ENCODE measurements around the gene SERTAD3.
"Not testable (repeated sequence)": the region's sequence is repeated elsewhere in the genome, so short reads cannot be mapped to it uniquely, and the experiment has no call there.

Gene SERTAD3

DNA sequence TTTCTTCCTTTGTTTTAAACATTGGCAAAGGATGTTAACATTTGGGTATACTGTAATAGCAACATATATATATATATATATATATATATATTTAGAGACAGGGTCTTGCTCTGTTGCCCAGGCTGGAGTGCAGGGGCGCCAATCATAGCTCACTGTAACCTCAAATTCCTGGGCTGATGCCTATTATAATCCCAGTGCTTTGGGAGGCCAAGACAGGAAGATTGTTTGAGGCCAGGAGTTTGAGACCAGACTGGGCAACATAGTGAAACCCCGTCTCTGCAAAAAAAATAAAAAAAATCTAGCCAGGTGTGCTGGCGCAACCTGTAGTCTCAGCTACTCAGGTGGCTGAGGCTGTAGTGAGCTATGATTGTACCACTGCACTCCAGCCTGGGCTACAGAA lies 16.1 kb upstream of the SERTAD3 start:
- DNase-seq (ENCODE audit: extremely low spot score, insufficient read length, low read depth) (no peak), FAIRE-seq (no peak)

DNA sequence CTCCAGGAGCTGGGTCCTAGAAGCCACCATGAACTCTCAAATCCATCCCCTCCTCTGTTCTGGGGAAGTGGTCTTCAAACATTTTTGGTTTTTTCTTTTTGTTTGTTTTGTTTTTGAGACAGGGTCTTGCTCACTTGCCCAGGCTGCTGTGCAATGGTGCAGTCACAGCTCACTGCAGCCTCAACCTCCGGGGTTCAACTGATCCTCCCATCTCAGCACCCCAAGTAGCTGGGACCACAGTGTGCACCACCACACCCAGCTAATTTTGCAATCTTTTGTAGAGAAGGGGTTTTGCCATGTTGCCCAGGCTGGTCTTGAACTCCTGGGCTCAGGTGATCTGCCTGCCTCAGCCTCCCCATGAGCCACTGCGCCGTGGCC lies 14.5 kb upstream of the SERTAD3 start:
- DNase-seq (ENCODE audit: extremely low spot score, insufficient read length, low read depth), result no peak
- no peak for FAIRE-seq

GRCh38 chr19:40457953-40458596 lies 13.9 kb upstream of the SERTAD3 start:
- no peak for FAIRE-seq

DNA sequence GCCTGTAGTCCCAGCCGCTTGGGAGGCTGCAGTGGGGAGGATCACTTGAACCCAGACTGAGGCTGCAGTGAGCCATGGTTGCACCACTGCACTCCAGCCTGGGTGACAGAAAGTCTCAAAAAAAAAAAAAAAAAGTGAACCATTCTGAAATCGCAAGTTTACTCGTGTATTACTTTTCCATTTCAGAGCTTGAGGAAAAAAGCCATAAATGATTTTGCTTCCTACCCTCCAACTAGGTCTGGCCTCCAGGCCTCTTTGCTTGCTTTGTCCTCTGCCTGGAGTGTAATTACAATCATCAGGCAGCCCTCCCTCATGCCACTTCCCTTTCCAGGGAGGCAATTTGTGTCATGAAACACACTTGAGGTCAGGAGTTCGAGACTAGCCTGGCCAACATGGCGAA lies 12.9 kb upstream of the SERTAD3 start:
- FAIRE-seq, result no peak
- DNase-seq (ENCODE audit: extremely low spot score, insufficient read length, low read depth), result no peak

More at GRCh38 chr19:40457953-40458596, 13.9 kb upstream of the SERTAD3 start:
- DNase-seq (ENCODE audit: extremely low spot score, insufficient read length, low read depth), result no peak

DNA sequence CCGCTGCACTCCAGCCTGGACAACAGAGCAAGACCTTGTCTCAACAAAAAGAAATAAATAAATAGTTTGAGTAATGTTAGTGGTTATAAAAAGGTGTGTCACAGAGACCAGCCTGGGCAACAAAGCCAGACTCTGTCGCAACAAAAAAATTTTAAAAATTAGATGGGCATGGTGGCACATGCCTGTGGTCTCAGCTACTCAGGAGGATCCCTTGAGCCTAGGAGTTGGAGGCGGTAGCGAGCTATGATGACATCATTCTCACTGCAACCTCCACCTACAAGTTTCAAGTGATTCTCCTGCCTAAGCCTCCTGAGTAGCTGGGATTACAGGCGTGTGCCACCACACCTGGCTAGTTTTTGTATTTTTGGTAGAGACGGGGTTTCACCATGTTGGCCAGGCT lies 9.8 kb upstream of the SERTAD3 start:
- not testable (repeated sequence) for FAIRE-seq; DNase-seq (ENCODE audit: extremely low spot score, insufficient read length, low read depth)

GRCh38 chr19:40453151-40453735 lies 9.1 kb upstream of the SERTAD3 start:
- DNase-seq (ENCODE audit: extremely low spot score, insufficient read length, low read depth) (no peak), FAIRE-seq (no peak)

GRCh38 chr19:40452016-40452415 lies 7.9 kb upstream of the SERTAD3 start:
- no peak for FAIRE-seq

DNA sequence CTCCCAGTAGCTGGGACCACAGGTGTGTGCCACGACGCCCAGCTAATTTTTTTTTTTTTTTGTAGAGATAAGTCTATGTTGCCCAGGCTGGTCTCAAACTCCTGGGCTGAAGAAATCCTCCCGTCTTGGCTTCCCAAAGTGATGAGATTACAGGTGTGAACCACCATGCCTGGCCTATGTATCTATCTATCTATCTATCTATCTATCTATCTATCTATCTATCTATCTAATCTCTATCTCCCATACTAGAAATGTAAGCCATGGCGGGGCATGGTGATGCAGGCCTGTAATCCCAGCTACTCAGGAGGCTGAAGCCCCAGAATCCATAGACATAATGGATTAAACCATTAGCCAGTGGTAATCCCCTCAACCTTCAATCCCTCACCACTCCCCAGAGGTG lies 6.5 kb upstream of the SERTAD3 start:
- FAIRE-seq (no peak), DNase-seq (ENCODE audit: extremely low spot score, insufficient read length, low read depth) (no peak)

More at GRCh38 chr19:40452016-40452415, 7.9 kb upstream of the SERTAD3 start:
- no peak for DNase-seq (ENCODE audit: extremely low spot score, insufficient read length, low read depth)

DNA sequence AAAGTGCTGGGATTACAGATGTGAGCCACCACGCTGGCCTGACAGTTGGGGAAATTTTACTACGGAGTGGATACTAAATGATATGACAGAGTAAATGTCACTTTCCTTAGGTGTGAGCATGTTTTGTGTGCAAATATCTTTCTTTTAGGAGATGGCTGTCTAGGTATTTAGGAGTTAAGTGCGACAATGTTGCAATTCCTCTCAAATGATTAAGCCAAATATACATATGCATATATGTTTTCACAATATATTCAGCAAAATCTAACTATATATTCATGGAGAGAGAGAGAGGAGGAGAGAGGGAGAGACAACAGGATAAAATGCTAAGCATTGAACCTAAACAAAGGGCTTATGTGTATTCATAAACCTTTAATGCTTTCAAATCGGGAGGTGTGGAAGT lies 5.4 kb upstream of the SERTAD3 start:
- FAIRE-seq (no peak), DNase-seq (ENCODE audit: extremely low spot score, insufficient read length, low read depth) (no peak)

DNA sequence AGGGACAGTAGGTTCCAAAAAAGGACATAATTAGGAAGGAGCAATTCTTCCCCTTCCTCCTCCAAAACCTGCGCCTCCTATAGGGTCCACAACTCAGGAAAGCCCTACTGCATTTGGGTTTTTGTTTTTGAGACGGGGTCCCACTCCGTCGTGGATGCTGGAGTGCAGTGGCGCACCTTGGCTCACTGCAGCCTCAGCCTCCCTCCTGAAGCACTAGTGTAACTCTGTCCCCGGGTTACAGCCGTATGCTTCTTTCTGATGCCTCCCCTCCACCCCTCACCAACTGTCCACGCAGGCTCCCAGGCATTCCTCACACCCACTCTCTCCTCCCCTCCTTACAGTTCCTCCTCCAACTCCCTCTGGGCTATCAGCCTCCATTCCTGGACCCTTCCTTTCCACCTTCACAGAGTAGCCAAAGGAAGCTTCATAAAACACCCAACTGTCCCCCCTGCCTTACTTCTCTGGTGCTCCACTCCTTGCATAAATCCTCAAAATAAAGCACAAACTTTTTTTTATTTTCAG lies 2.2 kb upstream of the SERTAD3 start:
- FAIRE-seq, result no peak
- DNase-seq (ENCODE audit: extremely low spot score, insufficient read length, low read depth), result no peak

- DNase-seq (ENCODE audit: extremely low spot score, insufficient read length, low read depth), result no peak
- no peak for FAIRE-seq
Measured at GRCh38 chr19:40445780-40446262, 1.7 kb upstream of the SERTAD3 start.

GRCh38 chr19:40444825-40445312 lies 734 bp upstream of the SERTAD3 start:
- no peak for FAIRE-seq
- no peak for DNase-seq (ENCODE audit: extremely low spot score, insufficient read length, low read depth)

- DNase-seq (ENCODE audit: extremely low spot score, insufficient read length, low read depth) (peak; percentile 99), FAIRE-seq (peak; percentile 98)
Measured at GRCh38 chr19:40443131-40443999, 770 bp downstream of the SERTAD3 start.

DNA sequence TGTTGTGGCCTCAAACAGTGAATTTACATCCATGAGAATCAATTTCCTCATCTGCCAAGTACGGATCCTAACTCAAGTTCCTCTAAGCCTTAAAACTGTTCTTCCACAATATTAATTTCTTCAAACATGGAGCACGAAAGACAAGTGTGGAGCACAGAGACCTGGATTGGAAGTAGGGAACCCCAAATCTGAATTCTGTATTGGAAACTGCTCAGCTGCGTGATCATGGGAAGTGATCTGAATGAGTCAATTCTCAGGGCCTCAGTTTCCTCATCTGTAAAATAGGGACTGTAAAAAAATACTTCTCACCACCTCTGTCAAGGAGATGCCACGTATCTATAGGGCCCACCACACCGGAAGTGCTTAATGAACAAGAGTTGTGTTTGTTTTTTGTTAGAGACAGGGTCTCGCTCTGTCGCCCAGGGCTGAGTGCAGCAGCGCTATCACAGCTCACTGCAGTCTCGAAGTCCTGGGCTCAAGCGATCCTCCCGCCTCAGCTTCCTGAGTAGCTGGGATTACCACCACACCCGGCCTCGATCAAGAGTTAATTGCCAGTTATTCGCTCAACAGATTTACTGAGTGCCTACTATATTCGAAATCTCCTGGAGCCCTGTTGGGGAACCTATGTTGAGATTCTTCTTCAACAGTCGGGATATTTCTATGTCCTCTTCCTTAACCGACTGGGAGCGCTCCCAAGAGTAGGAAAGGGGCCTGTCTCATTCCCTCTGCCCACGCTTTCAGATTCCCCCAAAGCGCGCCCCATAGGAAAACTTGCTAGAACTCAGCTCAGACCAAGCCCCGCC lies 1.6 kb downstream of the SERTAD3 start:
- DNase-seq (ENCODE audit: extremely low spot score, insufficient read length, low read depth) (no peak), FAIRE-seq (no peak)

DNA sequence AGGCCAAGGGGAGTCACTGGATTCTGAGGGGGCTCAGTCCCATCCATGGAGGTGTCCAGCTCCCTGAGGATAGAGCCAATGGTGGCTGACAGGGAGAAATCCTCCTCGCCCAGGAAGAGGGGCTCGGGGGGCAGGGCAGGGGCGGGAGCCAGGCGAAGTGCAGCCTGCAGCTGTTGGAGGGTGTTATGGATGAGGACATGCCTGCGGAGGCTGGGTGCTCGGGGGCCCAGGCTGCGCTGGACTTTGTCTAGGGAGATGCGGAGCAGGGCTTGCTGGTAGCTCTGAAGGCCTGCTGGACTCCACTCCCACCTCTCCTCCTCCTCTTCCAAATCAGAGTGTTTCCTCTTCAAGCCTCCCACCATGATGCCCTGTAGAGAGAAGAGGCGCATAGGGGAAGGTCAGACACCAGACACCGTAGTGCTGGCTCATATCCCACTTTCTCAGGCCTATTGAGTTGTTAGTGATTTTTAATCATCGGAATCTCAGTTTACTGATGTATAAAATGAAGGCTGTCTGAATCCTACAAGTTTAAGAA lies 2.3 kb downstream of the SERTAD3 start:
- FAIRE-seq (no peak), DNase-seq (ENCODE audit: extremely low spot score, insufficient read length, low read depth) (no peak)

DNA sequence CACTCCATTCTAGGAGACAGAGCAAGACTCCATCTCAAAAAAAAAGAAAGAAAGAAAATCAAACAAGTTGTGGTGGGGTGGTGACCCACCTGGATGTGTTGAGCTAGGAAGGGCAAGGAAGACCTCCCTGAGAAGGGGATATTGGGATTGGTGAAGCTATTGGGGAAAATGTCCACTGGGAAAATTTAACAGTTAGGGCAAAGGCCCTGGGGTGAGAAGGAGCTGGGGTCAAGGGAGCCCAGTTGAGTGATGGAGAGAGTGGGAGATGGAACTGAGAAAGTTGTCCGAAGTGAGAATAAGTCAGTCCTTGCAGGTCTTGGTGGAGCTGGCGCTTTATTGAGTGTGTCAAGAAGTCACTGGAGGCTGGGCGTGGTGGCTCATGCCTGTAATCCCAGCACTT lies 5.9 kb downstream of the SERTAD3 start:
- FAIRE-seq (no peak), DNase-seq (ENCODE audit: extremely low spot score, insufficient read length, low read depth) (no peak)

DNA sequence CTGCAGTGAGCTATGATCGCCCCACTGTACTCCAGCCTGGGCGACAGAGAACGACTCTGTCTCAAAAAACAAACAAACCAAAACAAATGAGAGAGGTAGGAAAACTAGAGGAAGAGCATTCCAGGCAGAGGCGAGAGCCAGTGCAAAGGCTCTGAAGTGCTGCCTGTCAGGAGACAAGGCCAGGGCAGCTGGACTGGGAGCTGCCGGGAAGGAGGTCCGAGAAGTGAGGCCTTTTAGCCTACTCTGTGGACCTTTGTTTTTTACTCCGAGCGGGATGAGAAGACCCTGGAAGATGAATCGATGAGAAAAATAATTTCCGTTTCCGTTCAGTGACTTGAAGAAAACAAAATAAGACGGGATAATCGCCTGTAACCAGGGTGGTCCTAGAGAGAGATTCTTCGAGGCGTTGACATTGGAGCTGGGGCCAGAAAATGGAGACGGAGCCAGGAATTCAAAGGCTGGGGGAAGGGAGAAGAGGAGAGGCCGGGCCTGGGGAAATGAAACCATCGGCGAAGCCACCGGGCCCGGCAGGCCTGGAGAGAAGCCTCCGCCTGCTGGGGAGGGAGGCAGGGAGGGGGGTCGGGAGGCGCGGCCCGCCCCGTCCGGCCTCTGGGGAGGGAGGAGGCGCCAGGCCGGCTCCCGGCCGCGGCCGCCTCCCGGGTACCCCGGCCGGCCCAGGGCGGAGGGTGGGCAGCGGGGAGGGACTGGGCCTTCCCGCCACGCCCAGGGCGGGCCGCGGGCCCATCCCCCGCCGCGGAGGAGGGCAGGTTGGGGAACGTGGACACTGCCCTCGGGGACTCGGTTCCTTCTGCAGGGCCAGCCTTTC lies 10.5 kb downstream of the SERTAD3 start:
- no peak for DNase-seq (ENCODE audit: extremely low spot score, insufficient read length, low read depth)
- peak; percentile 60 for FAIRE-seq

DNA sequence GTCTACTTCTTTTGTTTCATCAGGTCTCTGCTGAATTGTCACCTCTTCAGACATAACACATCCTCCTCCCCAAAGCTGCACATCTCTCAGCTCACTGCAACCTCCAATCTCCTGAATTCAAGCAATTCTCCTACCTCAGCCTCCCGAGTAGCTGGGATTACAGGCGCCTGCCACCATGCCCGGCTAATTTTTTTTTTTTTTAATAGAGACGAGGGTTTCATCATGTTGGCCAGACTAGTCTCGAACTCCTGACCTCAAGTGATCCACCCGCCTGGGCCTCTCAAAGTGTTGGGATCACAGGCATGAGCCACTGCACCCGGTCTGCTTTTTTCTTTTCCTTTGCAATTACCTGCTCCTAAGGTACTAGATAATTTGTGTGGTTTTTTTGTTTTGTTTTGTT lies 11.4 kb downstream of the SERTAD3 start:
- FAIRE-seq; DNase-seq (ENCODE audit: extremely low spot score, insufficient read length, low read depth): not testable (repeated sequence)

GRCh38 chr19:40431698-40432097 lies 12.4 kb downstream of the SERTAD3 start:
- DNase-seq (ENCODE audit: extremely low spot score, insufficient read length, low read depth) (no peak), FAIRE-seq (no peak)
